NB4 (cell line): ENCODE measurements around the gene SSX2IP.
"Not testable (repeated sequence)": the region's sequence is repeated elsewhere in the genome, so short reads cannot be mapped to it uniquely, and the experiment has no call there.

ENCODE experiments used
- DNase-seq: peaks from one replicate; pipeline ENCODE4 v3.0.0; 2010; ENCODE audit warnings: low read depth
- H3K4me3 ChIP-seq: one replicate; pipeline ENCODE4 v1.5.1; 2011; ENCODE audit warnings: mild to moderate bottlenecking, low read depth, low read length, moderate library complexity
- CTCF ChIP-seq: IDR thresholded peaks from one replicate; pipeline ENCODE4 v1.5.1; 2012; ENCODE audit warnings: low read depth, low read length
- MAX ChIP-seq: IDR thresholded peaks from 2 replicates; pipeline ENCODE4 v1.6.1; 2011; ENCODE audit warnings: low read depth, low read length
- MYC ChIP-seq: IDR thresholded peaks from 2 replicates; pipeline ENCODE4 v1.6.1; 2011; ENCODE audit warnings: low read depth, low read length
- POLR2A ChIP-seq: IDR thresholded peaks from 2 replicates; pipeline ENCODE4 v1.6.1; 2011; ENCODE audit warnings: mild to moderate bottlenecking; ENCODE audit not compliant: insufficient read length; ENCODE audit errors: extremely low read depth

Gene SSX2IP

GRCh38 chr1:84668185-84668584 is 22.1 kb downstream of the SSX2IP start:
- H3K4me3 ChIP-seq = no peak overlapping the region
- peak; percentile 23 for DNase-seq
- TF ChIP-seq CTCF = no peak
- no peak for TF ChIP-seq POLR2A
- TF ChIP-seq MAX = no peak
- TF ChIP-seq MYC = no peak

GRCh38 chr1:84665703-84666317 is 24.5 kb downstream of the SSX2IP start:
- H3K4me3 ChIP-seq = no peak overlapping the region
- TF ChIP-seq MAX (no peak), POLR2A (no peak), CTCF (no peak), MYC (no peak)
- DNase-seq = no peak

- DNase-seq = peak; percentile 8
- no peak for TF ChIP-seq MYC
- no peak for TF ChIP-seq POLR2A
- no peak for TF ChIP-seq CTCF
- TF ChIP-seq MAX = no peak
- no peak overlapping the region for H3K4me3 ChIP-seq
Observed at GRCh38 chr1:84653130-84653677, 37.1 kb downstream of the SSX2IP start.

GRCh38 chr1:84644472-84644871 is 45.8 kb downstream of the SSX2IP start:
- H3K4me3 ChIP-seq = no peak overlapping the region
- DNase-seq = no peak
- no peak for TF ChIP-seq MYC
- no peak for TF ChIP-seq CTCF
- TF ChIP-seq MAX = no peak
- TF ChIP-seq POLR2A = no peak

GRCh38 chr1:84643183-84643582 is 47.1 kb downstream of the SSX2IP start:
- TF ChIP-seq CTCF (no peak), MAX (no peak), POLR2A (no peak), MYC (no peak)
- H3K4me3 ChIP-seq = no peak overlapping the region
- no peak for DNase-seq

GRCh38 chr1:84642774-84643173 is 47.5 kb downstream of the SSX2IP start:
- H3K4me3 ChIP-seq = no peak overlapping the region
- TF ChIP-seq POLR2A (no peak), MAX (no peak), CTCF (no peak), MYC (no peak)
- DNase-seq = no peak

GRCh38 chr1:84639731-84640130 is 50.5 kb downstream of the SSX2IP start:
- H3K4me3 ChIP-seq, DNase-seq: not testable (repeated sequence)
